Gastrocnemius medialis (tissue), 4 donors: ENCODE data around the gene SCNN1B. TPM values are rescaled to one million over a fixed set of nuclear protein-coding genes. Genes with fewer than 3 reads are reported as not detected.

ENCODE experiments used
- ATAC-seq, 2 donors: fragments of 150-250 bp; one replicate each; pipeline ENCODE4 v1.9.1; 2016
- DNase-seq, 2 donors: peaks; one replicate each; pipeline ENCODE4 v3.0.0-alpha.2; 2019
- H3K27ac ChIP-seq, 4 donors: fragments of 200-600 bp; sonication (generic); 1 replicate in 1 of 4; 2 replicates in 3 of 4; pipeline ENCODE4 v1.5.1; 2016 to 2018; ENCODE audit warnings: mild to moderate bottlenecking in 2 of 4, moderate library complexity in 1 of 4
- H3K27me3 ChIP-seq, 3 donors: fragments of 200-600 bp; sonication (generic) in 2 of 3; 1 replicate in 1 of 3; 2 replicates in 2 of 3; pipeline versions ENCODE4 v1.5.1 to v1.6.0; 2016 to 2019; ENCODE audit warnings: mild to moderate bottlenecking in 1 of 3, moderate library complexity in 1 of 3
- H3K36me3 ChIP-seq, 2 donors: fragments of 200-600 bp; sonication (generic) in 1 of 2; one replicate each; pipeline ENCODE4 v1.5.1; 2017 to 2018
- H3K4me1 ChIP-seq, 2 donors: fragments of 200-600 bp; sonication (generic) in 1 of 2; one replicate each; pipeline ENCODE4 v1.5.1; 2016 to 2017; ENCODE audit warnings: mild to moderate bottlenecking in 2 of 2
- H3K4me3 ChIP-seq, 4 donors: fragments of 200-600 bp; sonication (generic) in 3 of 4; 1 replicate in 1 of 4; 2 replicates in 3 of 4; pipeline ENCODE4 v1.5.1; 2016 to 2019; ENCODE audit warnings: mild to moderate bottlenecking in 2 of 4
- H3K9me3 ChIP-seq, 3 donors: fragments of 200-600 bp; sonication (generic) in 2 of 3; 1 replicate in 1 of 3; 2 replicates in 2 of 3; pipeline ENCODE4 v1.5.1; 2016 to 2019
- CTCF ChIP-seq, 5 experiments: fragments of 450-650 bp in 3 of 5; fragments of 200-600 bp in 2 of 5; sonication (generic) in 2 of 5; IDR thresholded peaks in 4 of 5; conservative IDR thresholded peaks in 1 of 5; 1 replicate in 4 of 5; 2 replicates in 1 of 5; pipeline ENCODE4 v1.5.1; 2016 to 2019; ENCODE audit warnings: antibody characterized with exemption in 5 of 5, mild to moderate bottlenecking in 3 of 5, moderate library complexity in 3 of 5
- POLR2A ChIP-seq, 2 donors: fragments of 450-650 bp; IDR thresholded peaks; one replicate each; pipeline ENCODE4 v1.6.1; 2017; ENCODE audit warnings: antibody characterized with exemption in 2 of 2, mild to moderate bottlenecking in 2 of 2, moderate library complexity in 2 of 2
- in situ Hi-C, 4 donors: fragments of 200-750 bp; cut with MboI; loops; one replicate each; pipeline versions ENCODE4 v1.15.0 to v1.8.0; 2017; ENCODE audit warnings: low sequenced_read_pairs in 4 of 4
- intact Hi-C: fragments of 100-400 bp; cut with DNase I; formaldehyde crosslinking; loops from one replicate; pipeline ENCODE4 v1.15.1; 2023; ENCODE audit warnings: low total_unique reads
- total RNA-seq, 4 donors: library from RNA; depleted of rRNA; stranded (reverse); fragments of >200 nt; gene quantifications; one replicate each; pipeline versions ENCODE4 v1.1.0 to v1.2.3, GENCODE V29; 2016

The SCNN1B gene
- total RNA-seq, 4 donors from 2014 or later, result 0.81 to 2.3 (median 0.99) TPM

GRCh38 chr16:23424292-23424958, 122.3 kb downstream of the SCNN1B start:
- H3K9me3 ChIP-seq, result no peaks in the 10 kb centered on the region
- in situ Hi-C loops (no loop called here), intact Hi-C loops (no loop called here)
- no peak overlapping the region for H3K4me3 ChIP-seq
- no peaks in the 10 kb centered on the region for H3K27me3 ChIP-seq
- ATAC-seq (no peak), DNase-seq (no peak)
- no peak for TF ChIP-seq POLR2A (IDR thresholded peaks at IDR 0.05)
- no peak for TF ChIP-seq CTCF (IDR thresholded peaks at IDR 0.05 in 4 of 5, conservative IDR thresholded peaks at IDR 0.05 in 1 of 5)
- peak overlapping the region; percentile 69 to 86 (median 77) for H3K27ac ChIP-seq
- H3K36me3 ChIP-seq, result peaks cover 0 to 8% of the 10 kb centered on the region in 2 donors
- H3K4me1 ChIP-seq, result peaks cover 4 to 12% of the 10 kb centered on the region in 2 donors

- DNase-seq (no peak), ATAC-seq (no peak)
- Histone ChIP-seq H3K36me3 (peaks cover 0 to 43% of the 10 kb centered on the region in 2 donors), H3K9me3 (no peaks in the 10 kb centered on the region), H3K4me1 (peaks cover 4 to 9% of the 10 kb centered on the region in 2 donors), H3K27me3 (no peaks in the 10 kb centered on the region), H3K27ac (no peak overlapping the region), H3K4me3 (no peak overlapping the region)
- intact Hi-C loops, result no loop called here
- in situ Hi-C loops, result loop anchor here in 2 of 4 donors (5.0 kb wide), 2 partner anchors 246 to 251 kb away; partner anchors contain the start of gene SCNN1G (in 1 of the 2)
- TF ChIP-seq POLR2A (IDR thresholded peaks at IDR 0.05), result no peak
- TF ChIP-seq CTCF (IDR thresholded peaks at IDR 0.05 in 4 of 5, conservative IDR thresholded peaks at IDR 0.05 in 1 of 5), result no peak
These were observed 126.2 kb downstream of the SCNN1B start for GRCh38 chr16:23428351-23428750.

Other genes with a start within 250 kb of the SCNN1B start
- gene USP31, start 152.8 kb upstream of the SCNN1B start, total RNA-seq, result 10 to 100 TPM; 13.2 to 23.3 (median 18.7) TPM
- under 1 TPM in 1 of 4 donors, not detected in 3; 0.58 TPM for gene SCNN1G, start 119.6 kb upstream of the SCNN1B start, total RNA-seq
- gene COG7, start 150.9 kb downstream of the SCNN1B start, total RNA-seq, result 10 to 100 TPM in 1 of 4 donors, 1 to 10 TPM in 3; 6.6 to 12.9 (median 7.1) TPM
- 10 to 100 TPM; 31.0 to 79.9 (median 48.8) TPM for gene GGA2, start 208.2 kb downstream of the SCNN1B start, total RNA-seq